ENCODE data around the gene MUSTN1. TPM values are rescaled to one million over a fixed set of nuclear protein-coding genes. Genes with fewer than 3 reads are reported as not detected.

Gene MUSTN1
- total and polyA plus RNA-seq, 2 donors (not counting 3 experiments of a cell fraction or from before 2014, with no cell fraction given): 1.1 to 2.2 TPM

DNA sequence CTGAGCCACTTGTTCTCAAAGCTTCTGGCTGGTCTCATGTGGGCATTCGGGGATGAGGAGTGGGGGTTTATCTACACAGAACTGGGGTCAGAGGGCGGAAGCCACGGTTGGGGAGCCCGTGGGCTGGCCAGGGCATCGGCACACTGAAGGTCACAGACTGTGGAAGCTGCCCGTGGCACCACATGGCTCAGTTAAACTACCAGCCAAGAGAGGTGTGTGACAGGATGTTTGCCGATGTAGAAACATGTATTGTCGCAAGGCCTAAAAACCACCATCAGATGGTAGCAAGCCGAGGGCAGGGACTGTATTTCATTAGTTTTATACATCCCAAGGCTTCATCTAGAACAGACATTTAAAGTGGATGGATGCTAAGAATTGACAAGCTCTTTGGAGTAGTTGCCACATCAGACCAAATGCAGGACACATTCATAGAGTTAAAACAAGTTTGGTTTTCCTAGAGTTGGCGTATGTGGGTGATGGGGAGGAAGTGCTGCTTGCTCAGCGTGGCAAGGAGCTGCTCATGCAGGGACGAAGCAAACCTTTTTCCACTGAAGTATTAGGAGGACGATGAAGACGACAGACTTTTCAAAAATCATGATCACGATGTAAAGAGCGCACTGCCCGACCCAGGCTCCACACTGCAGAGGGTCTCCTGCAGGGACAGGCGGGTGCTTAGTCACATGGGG lies 9.6 kb upstream of the MUSTN1 start:
- no TSS peak for BruUV-seq (replicated peaks)
- no peak overlapping the region for H3K27ac ChIP-seq (ENCODE audit: insufficient read depth, low read depth, low read length)
- peaks cover 0 to 3% of the 10 kb centered on the region in 2 experiments for H3K36me3 ChIP-seq (ENCODE audit: control insufficient read depth in 2 of 2, extremely low read depth in 1 of 2, insufficient read depth in 2 of 2, low read length in 2 of 2)
- no peak overlapping the region for H2AFZ ChIP-seq (ENCODE audit: low read depth, low read length)
- no peaks in the 10 kb centered on the region for H4K20me1 ChIP-seq (replicated peaks; ENCODE audit: control insufficient read depth, extremely low read depth, insufficient read depth, low read length)
- H3K9ac ChIP-seq (replicated peaks; ENCODE audit: extremely low read depth, insufficient read depth, low read length): no peak overlapping the region
- no peak for FAIRE-seq
- CTCF ChIA-PET: interaction anchor here (0.7 to 2.6 kb wide), 6 partner anchors 8 to 143 kb away, joined by 3 to 8 read pairs (median 4); no protein-coding TSS in a partner anchor
- H3K4me3 ChIP-seq (replicated peaks in 1 of 3; ENCODE audit: insufficient read depth in 1 of 3, low read depth in 1 of 3, low read length in 3 of 3): no peak overlapping the region
- intact Hi-C loops (cut with micrococcal nuclease): no loop called here
- POLR2A ChIA-PET: no interaction called here
- H3K9me1 ChIP-seq (replicated peaks; ENCODE audit: control insufficient read depth, extremely low read depth, insufficient read depth, low read length): no peaks in the 10 kb centered on the region
- TF ChIP-seq POLR2A (IDR thresholded peaks at IDR 0.05; ENCODE audit: low read depth, low read length) (no peak), MYC (IDR thresholded peaks at IDR 0.05; ENCODE audit: low read depth, low read length) (no peak), POLR2AphosphoS5 (IDR thresholded peaks at IDR 0.05; ENCODE audit: insufficient read depth, low read depth, low read length) (no peak), GATA2 (IDR thresholded peaks at IDR 0.05; ENCODE audit: insufficient read depth, insufficient read length, low read depth, low read length) (no peak)
- TF ChIP-seq, protein P1, sequence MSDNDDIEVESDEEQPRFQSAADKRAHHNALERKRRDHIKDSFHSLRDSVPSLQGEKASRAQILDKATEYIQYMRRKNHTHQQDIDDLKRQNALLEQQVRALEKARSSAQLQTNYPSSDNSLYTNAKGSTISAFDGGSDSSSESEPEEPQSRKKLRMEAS (IDR thresholded peaks at IDR 0.05; ENCODE audit: insufficient read depth, insufficient read length): no peak
- H3K4me1 ChIP-seq (ENCODE audit: control insufficient read depth, extremely low read depth, insufficient read depth, low read length): no peaks in the 10 kb centered on the region
- DNase-seq (ENCODE audit: low read depth, low spot score): no peak
- no peaks in the 10 kb centered on the region for H3K27me3 ChIP-seq (ENCODE audit: control insufficient read depth in 2 of 2, insufficient read depth in 2 of 2, low read length in 2 of 2)
- H3K9me3 ChIP-seq (replicated peaks; ENCODE audit: control insufficient read depth, insufficient read depth, low read length): no peaks in the 10 kb centered on the region
- no peak overlapping the region for H3K4me2 ChIP-seq (ENCODE audit: insufficient read depth, low read length)
- dilution Hi-C loops (cut with MboI; ENCODE audit: extremely low pct_ligation_motif_present, low sequenced_read_pairs): no loop called here
- H3K79me2 ChIP-seq (ENCODE audit: control insufficient read depth, insufficient read depth, low read length): no peaks in the 10 kb centered on the region

DNA sequence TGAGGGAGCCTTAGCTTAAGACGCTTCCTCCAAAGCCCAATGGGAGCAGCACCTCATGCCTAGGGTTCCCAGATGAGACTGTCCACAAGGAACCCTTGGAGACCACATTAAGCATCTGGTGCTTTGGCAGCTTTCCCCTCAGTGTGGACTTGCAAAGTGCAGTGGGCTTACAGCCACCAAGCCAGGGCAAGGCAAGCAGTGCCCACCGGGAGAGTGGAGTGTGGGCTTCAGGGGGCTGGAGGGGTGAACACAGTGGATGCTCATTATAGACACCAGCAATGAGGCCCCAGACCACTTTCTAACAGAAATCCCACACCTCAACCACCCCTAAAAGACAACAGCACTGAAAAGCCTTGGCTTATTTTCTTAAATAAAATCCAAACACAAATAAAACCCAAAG lies 9.1 kb upstream of the MUSTN1 start:
- CTCF ChIA-PET: interaction anchor here (0.7 to 2.6 kb wide), 3 partner anchors 12 to 143 kb away, joined by 3 to 8 read pairs (median 3); no protein-coding TSS in a partner anchor
- Histone ChIP-seq H3K27ac (ENCODE audit: insufficient read depth, low read depth, low read length) (no peak overlapping the region), H2AFZ (ENCODE audit: low read depth, low read length) (no peak overlapping the region), H3K79me2 (ENCODE audit: control insufficient read depth, insufficient read depth, low read length) (no peaks in the 10 kb centered on the region), H4K20me1 (replicated peaks; ENCODE audit: control insufficient read depth, extremely low read depth, insufficient read depth, low read length) (no peaks in the 10 kb centered on the region), H3K9ac (replicated peaks; ENCODE audit: extremely low read depth, insufficient read depth, low read length) (no peak overlapping the region), H3K27me3 (ENCODE audit: control insufficient read depth in 2 of 2, insufficient read depth in 2 of 2, low read length in 2 of 2) (no peaks in the 10 kb centered on the region), H3K4me3 (replicated peaks in 1 of 3; ENCODE audit: insufficient read depth in 1 of 3, low read depth in 1 of 3, low read length in 3 of 3) (no peak overlapping the region), H3K9me1 (replicated peaks; ENCODE audit: control insufficient read depth, extremely low read depth, insufficient read depth, low read length) (no peaks in the 10 kb centered on the region), H3K4me1 (ENCODE audit: control insufficient read depth, extremely low read depth, insufficient read depth, low read length) (no peaks in the 10 kb centered on the region), H3K9me3 (replicated peaks; ENCODE audit: control insufficient read depth, insufficient read depth, low read length) (no peaks in the 10 kb centered on the region), H3K36me3 (ENCODE audit: control insufficient read depth in 2 of 2, extremely low read depth in 1 of 2, insufficient read depth in 2 of 2, low read length in 2 of 2) (peaks cover 0 to 3% of the 10 kb centered on the region in 2 experiments), H3K4me2 (ENCODE audit: insufficient read depth, low read length) (no peak overlapping the region)
- TF ChIP-seq GATA2 (IDR thresholded peaks at IDR 0.05; ENCODE audit: insufficient read depth, insufficient read length, low read depth, low read length) (no peak), POLR2A (IDR thresholded peaks at IDR 0.05; ENCODE audit: low read depth, low read length) (no peak), POLR2AphosphoS5 (IDR thresholded peaks at IDR 0.05; ENCODE audit: insufficient read depth, low read depth, low read length) (no peak), MYC (IDR thresholded peaks at IDR 0.05; ENCODE audit: low read depth, low read length) (no peak), EZH2 (IDR thresholded peaks at IDR 0.05; ENCODE audit: borderline replicate concordance, low read depth, low read length, severe bottlenecking) (no peak), FOS (IDR thresholded peaks at IDR 0.05; ENCODE audit: borderline replicate concordance, insufficient read depth, low read length) (no peak), JUN (IDR thresholded peaks at IDR 0.05; ENCODE audit: borderline replicate concordance, insufficient read depth, insufficient read length, low read depth) (no peak)
- TF ChIP-seq, protein P2, sequence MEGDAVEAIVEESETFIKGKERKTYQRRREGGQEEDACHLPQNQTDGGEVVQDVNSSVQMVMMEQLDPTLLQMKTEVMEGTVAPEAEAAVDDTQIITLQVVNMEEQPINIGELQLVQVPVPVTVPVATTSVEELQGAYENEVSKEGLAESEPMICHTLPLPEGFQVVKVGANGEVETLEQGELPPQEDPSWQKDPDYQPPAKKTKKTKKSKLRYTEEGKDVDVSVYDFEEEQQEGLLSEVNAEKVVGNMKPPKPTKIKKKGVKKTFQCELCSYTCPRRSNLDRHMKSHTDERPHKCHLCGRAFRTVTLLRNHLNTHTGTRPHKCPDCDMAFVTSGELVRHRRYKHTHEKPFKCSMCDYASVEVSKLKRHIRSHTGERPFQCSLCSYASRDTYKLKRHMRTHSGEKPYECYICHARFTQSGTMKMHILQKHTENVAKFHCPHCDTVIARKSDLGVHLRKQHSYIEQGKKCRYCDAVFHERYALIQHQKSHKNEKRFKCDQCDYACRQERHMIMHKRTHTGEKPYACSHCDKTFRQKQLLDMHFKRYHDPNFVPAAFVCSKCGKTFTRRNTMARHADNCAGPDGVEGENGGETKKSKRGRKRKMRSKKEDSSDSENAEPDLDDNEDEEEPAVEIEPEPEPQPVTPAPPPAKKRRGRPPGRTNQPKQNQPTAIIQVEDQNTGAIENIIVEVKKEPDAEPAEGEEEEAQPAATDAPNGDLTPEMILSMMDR (IDR thresholded peaks at IDR 0.05; ENCODE audit: extremely low read depth in 1 of 2, insufficient read depth in 1 of 2, low read depth in 1 of 2, low read length in 2 of 2): no peak
- TF ChIP-seq, protein P1 (IDR thresholded peaks at IDR 0.05; ENCODE audit: insufficient read depth, insufficient read length): no peak
- BruUV-seq (replicated peaks): no TSS peak
- FAIRE-seq: no peak
- POLR2A ChIA-PET: no interaction called here
- intact Hi-C loops (cut with micrococcal nuclease) (no loop called here), dilution Hi-C loops (cut with MboI; ENCODE audit: extremely low pct_ligation_motif_present, low sequenced_read_pairs) (no loop called here)
- DNase-seq (ENCODE audit: low read depth, low spot score): no peak
